ENCODE results near the gene ALG1L2.
"Not testable (repeated sequence)": the region's sequence is repeated elsewhere in the genome, so short reads cannot be mapped to it uniquely, and the experiment has no call there.

The ALG1L2 gene

DNA sequence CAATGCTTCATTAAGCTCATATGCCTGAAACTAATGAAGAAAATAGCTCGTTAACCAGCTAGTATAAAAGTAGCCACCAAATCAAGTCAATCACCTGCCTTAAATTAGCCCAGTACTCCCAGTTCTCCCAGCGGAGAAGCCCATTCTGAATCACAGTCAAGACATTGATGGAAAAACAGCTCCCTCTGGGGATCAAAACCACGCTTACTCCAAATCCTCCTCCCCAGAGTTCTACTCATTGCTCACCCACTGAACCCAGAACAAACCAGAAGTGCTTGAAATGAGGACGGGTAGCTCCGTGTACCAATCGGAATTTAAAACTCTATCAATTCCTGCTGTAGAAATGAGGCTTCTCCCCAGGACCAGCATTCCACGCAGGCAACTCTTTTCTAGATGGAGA, 54.7 kb downstream of the ALG1L2 start:
- not testable (repeated sequence) for DNase-seq

DNA sequence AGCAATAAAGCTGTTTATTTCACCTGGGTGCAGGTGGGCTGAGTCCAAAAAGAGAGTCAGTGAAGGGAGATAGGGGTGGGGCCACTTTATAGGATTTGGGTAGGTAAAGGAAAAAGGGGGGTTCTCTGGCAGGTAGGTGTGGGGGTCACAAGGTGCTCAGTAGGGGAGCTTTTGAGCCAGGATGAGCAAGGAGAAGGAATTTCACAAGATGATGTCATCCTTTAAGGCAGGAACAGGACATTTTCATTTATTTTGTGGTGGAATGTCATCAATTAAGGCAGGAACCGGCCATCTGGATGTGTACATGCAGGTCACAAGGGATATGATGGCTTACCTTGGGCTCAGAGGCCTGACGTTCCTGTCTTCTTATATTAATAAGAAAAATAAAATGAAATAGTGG, 56.1 kb downstream of the ALG1L2 start:
- not testable (repeated sequence) for DNase-seq

GRCh38 chr3:130138992-130139391, 57.4 kb downstream of the ALG1L2 start:
- not testable (repeated sequence) for DNase-seq

DNA sequence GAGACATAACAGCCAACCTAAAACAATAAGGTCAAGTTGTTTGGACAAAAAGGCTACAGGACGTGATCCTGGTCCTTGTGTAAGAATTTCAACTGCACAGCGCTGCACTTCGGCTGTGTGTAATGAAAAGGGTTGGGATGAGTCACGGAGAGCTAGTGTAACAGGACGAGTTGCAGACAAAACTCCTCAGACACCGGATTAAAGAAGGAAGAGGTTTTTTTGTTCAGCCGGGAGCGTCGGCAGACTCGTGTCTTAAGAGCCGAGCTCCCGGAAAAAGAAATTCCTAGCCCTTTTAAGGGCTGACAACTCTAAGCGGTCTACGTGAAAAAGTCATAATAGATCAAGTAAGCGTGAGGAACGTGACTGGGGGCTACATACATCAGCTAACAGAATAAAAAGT, 59.1 kb downstream of the ALG1L2 start:
- DNase-seq = not testable (repeated sequence)

DNA sequence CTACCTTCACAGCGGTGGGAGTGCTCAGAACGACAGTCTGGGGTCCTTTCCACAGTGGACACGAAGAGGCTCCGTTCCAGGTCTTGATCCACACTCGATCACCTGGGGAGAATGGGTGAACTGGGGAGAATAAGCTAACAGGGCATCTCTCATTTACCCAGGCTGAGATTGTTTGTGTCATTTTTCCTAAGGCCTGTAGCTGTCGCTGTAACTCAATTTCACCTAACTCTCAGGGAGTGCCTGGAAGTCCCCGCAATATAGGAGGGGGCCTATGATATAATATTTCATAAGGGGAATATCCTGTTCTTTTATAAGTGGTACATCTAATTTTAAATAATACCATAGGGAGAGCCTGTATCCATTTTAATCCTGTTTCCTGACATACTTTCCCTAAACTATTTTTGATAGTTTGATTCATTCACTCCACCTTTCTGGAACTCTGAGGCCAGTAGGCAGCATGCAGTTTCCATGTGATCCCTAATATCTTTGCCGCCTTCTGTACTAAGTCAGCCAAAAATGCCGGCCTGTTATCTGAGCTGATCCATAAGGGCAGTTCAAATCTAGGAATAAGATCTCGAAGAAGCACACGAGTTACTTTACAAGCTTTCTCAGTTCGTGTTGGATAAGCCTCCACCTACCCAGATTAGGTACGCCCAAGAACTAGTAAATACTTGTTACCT, 62.2 kb downstream of the ALG1L2 start:
- DNase-seq = not testable (repeated sequence)

DNA sequence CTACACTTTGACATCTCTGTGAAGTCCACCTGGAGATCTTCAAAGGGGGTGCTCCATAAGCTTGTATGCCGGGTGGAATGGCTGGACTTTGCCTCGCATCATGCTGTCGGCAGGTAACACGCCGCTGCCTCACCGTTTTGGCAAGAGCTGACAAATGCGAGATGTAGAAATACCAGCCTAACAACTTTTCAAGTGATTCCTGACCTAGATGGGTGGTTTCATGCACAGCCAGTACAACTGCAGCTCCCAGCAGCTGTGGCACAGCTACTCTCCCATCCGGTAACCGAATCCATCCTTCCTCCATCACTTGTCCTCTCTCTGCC, 62.7 kb downstream of the ALG1L2 start:
- not testable (repeated sequence) for DNase-seq

DNA sequence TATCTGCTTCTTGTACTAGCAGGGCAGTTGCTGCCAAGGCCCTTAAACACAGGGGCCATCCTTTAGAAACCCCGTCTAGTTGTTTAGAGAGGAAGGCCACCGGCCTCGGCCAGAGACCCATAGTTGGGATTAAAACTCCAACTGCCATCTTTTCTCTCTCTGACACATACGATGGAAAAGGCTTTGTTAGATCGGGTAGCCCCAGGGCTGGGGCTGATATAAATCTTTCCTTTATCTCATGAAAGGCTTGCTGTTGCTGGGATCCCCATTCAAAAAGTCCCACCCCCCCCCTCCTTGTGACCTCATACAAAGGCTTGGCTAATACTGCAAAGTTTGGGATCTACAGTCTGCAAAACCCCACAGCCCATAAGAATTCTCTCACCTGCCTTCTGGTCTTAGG, 63.8 kb downstream of the ALG1L2 start:
- not testable (repeated sequence) for DNase-seq

DNA sequence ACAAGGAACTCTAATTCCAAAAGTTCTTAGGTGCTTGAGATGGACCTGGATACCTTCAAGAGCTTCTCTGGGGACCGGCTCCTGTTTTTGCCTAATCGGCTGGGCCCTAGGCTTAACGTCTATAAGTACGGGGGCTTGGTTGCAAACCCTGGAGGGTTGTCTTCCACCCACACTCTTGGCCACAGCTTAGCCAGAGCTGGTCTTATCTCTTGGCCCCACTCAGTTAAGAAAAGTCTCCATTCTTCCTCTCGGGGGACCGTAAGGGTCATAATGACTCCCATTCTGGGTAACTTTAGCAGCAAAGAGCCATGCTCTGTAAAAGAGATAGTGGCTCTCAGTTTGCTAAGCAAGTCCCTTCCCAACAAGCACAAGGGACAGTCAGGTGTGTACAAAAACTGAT, 64.8 kb downstream of the ALG1L2 start:
- DNase-seq = not testable (repeated sequence)

All from T1000 (cell line).